Right hindlimb (tissue), 1 donor: ENCODE measurements around the gene CLPSL2.

ENCODE experiments used
- DNase-seq: peaks from one replicate; pipeline ENCODE4 v3.0.0-alpha.2; 2018

The CLPSL2 gene

GRCh38 chr6:35776364-35777215 is at the start of gene CLPSL2:
TSS of gene CLPSL2 (plus strand) at chr6:35776598. CDS start at chr6:35776619, 21 bp downstream.
- DNase-seq: peak; percentile 53

GRCh38 chr6:35727231-35727934 is 49.0 kb upstream of the CLPSL2 start:
- DNase-seq: peak; percentile 92

- peak; percentile 96 for DNase-seq
Observed at GRCh38 chr6:35727935-35728682, 48.3 kb upstream of the CLPSL2 start.

GRCh38 chr6:35728683-35729678 is 47.4 kb upstream of the CLPSL2 start:
- no peak for DNase-seq

GRCh38 chr6:35729722-35730121 is 46.7 kb upstream of the CLPSL2 start:
- no peak for DNase-seq

- no peak for DNase-seq
Observed at GRCh38 chr6:35730745-35731413, 45.5 kb upstream of the CLPSL2 start.

- DNase-seq: peak; percentile 95
Observed at GRCh38 chr6:35731414-35731735, 45.0 kb upstream of the CLPSL2 start.

GRCh38 chr6:35731736-35732532 is 44.5 kb upstream of the CLPSL2 start:
- peak; percentile 97 for DNase-seq

GRCh38 chr6:35733633-35734032 is 42.8 kb upstream of the CLPSL2 start:
- DNase-seq: no peak

- DNase-seq: peak; percentile 12
Observed at GRCh38 chr6:35734319-35734718, 42.1 kb upstream of the CLPSL2 start.

- DNase-seq: no peak
Observed at GRCh38 chr6:35735452-35735851, 40.9 kb upstream of the CLPSL2 start.

GRCh38 chr6:35736253-35736894 is 40.0 kb upstream of the CLPSL2 start:
- peak; percentile 83 for DNase-seq

GRCh38 chr6:35736982-35737412 is 39.4 kb upstream of the CLPSL2 start, which contains the start of gene ARMC12:
TSS of gene ARMC12 (plus strand) at chr6:35737032. CDS start at chr6:35737109, 77 bp downstream.
- no peak for DNase-seq

- DNase-seq: no peak
Observed at GRCh38 chr6:35737413-35738211, 38.8 kb upstream of the CLPSL2 start.

- DNase-seq: no peak
Observed at GRCh38 chr6:35739645-35740524, 36.5 kb upstream of the CLPSL2 start.

GRCh38 chr6:35742842-35743241 is 33.6 kb upstream of the CLPSL2 start:
- no peak for DNase-seq

- DNase-seq: no peak
Observed at GRCh38 chr6:35745509-35745908, 30.9 kb upstream of the CLPSL2 start.

GRCh38 chr6:35746516-35746915 is 29.9 kb upstream of the CLPSL2 start:
- DNase-seq: no peak
